Keratinocyte (primary cell): ENCODE results near the gene TTLL8.

Experiments used
- EZH2 ChIP-seq: IDR thresholded peaks from one replicate; pipeline ENCODE4 v1.6.1; 2012; ENCODE audit warnings: inconsistent platforms, mild to moderate bottlenecking, low read length, moderate library complexity
- TF ChIP-seq, protein P1 (sequence below), 3 experiments: IDR thresholded peaks in 1 of 3; conservative IDR thresholded peaks in 1 of 3; optimal IDR thresholded peaks in 1 of 3; 2 replicates in 2 of 3; 3 replicates in 1 of 3; pipeline versions ENCODE3 to v1.5.1; 2011; ENCODE audit warnings: low read length in 3 of 3, mild to moderate bottlenecking in 3 of 3, moderate library complexity in 2 of 3, control low read depth in 1 of 3, inconsistent platforms in 1 of 3; ENCODE audit not compliant: insufficient read depth in 2 of 3; ENCODE audit errors: extremely low read depth in 1 of 3

DNA sequence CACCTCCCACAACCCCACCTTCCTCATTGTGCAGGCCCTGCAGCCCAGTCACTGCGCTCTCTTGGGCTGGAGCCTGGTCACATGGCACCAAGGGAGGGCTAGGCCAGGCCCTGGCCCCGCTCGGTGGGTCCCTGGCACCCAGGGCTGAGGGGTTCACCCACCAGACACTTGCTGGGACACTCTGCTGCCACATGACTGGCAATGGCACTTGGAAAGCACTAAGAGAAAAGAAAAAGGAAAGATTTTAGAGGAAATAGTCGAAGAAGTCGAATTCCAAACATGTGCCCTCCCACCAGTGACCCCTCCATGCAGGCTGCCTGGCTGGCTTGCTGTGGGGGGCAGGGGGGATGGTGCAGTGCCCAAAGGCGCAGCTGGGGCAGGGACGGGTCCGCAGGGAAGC lies 12.3 kb upstream of the TTLL8 start:
- TF ChIP-seq, protein P1, sequence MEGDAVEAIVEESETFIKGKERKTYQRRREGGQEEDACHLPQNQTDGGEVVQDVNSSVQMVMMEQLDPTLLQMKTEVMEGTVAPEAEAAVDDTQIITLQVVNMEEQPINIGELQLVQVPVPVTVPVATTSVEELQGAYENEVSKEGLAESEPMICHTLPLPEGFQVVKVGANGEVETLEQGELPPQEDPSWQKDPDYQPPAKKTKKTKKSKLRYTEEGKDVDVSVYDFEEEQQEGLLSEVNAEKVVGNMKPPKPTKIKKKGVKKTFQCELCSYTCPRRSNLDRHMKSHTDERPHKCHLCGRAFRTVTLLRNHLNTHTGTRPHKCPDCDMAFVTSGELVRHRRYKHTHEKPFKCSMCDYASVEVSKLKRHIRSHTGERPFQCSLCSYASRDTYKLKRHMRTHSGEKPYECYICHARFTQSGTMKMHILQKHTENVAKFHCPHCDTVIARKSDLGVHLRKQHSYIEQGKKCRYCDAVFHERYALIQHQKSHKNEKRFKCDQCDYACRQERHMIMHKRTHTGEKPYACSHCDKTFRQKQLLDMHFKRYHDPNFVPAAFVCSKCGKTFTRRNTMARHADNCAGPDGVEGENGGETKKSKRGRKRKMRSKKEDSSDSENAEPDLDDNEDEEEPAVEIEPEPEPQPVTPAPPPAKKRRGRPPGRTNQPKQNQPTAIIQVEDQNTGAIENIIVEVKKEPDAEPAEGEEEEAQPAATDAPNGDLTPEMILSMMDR (optimal IDR thresholded peaks at IDR 0.05 in 1 of 3, IDR thresholded peaks at IDR 0.05 in 1 of 3, conservative IDR thresholded peaks at IDR 0.05 in 1 of 3; ENCODE audit: extremely low read depth in 1 of 3, insufficient read depth in 2 of 3, low read length in 3 of 3), result no peak
- TF ChIP-seq EZH2, result no peak
